ENCODE results near the gene ENPP1.

Gene ENPP1

DNA sequence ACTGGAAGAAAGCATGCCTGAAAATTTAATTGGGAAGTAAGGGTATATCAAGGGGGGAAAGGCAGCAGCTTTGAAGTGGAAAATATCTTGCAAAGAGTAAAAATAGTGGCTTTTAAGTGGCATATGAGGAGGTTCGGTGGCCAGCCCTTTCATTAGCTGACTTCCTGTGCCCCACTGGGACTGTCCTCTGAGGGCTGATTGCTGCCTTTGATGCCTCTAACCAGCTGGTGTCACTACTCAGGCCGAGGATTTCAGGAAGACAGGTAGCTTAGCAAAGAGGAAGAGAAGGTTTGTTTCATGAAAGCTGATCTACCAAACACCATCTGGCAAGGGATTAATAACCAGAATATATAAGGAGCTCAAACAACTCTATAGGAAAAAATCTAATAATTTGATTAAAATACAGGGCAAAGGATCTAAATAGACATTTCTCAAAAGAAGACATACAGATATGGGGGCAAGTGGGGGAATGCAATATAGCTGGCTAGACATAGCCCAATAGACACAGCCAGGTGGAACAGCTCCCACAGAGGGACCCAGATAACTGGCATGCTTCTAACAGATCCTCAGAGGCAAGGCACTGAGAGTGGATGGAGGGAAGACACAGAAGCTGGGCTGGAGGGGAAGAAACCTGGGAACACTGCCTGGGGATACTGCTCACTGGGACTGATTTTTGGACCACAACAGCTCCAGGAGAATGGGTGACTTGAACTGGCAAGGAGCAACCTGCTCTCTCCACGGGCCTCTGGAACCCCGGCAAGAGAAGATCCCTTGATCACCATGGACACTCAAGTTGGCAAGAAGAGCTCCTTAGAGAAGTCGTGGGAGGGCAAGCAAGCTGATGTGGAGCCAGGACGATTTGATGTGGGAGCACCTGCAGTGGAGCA is 110.2 kb downstream of the ENPP1 start:
- DNase-seq = no peak

DNA sequence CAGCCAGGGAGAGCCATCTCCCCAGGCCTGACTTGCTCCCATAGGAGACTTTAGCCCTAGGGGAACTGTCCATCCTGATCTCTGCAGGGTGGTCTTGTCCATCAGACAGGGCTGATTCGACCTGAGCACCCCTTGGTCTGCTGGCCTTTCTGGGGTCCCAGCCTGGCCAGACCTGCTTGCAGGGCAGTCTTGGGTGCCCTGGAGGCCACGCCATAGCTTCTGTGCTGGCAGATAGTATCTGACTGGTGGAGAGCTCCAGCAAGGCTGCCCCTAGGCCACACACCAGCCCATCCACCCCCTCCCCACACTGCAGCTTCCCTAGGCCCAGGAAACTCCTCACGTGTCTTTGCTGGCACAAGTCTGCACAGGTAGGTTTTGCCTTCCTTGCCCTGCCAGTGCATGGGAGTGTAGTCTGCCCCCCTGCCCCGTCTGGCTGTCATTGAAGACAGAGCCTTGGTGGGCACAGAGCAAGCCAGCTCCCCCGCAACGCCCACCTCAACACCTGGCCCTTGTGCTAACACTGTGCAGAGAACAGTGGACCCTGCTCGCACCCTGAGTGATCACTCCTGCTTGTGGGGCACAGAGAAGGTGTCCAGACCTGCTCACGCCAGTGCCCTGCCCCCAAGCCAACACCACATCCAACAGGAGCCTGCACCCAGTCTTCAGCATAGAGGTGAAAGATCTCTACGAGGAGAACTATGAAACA is 111.0 kb downstream of the ENPP1 start:
- DNase-seq = no peak

DNA sequence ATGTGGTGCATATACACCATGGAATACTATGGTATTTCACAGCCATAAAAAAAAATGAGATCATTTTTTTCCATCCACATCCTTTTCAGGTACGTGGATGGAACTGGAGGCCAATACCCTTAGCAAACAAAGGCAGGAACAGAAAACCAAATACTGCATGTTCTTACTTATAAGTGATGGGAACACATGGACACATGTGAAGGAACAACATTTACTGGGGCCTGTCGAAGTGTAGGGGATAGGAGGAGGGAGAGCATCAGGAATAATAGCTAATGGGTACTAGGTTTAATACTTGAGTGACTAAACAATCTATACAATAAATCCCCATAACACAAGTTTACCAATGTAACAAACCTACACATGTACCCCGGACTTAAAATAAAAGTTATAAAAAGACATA is 112.8 kb downstream of the ENPP1 start:
- no peak for DNase-seq

DNA sequence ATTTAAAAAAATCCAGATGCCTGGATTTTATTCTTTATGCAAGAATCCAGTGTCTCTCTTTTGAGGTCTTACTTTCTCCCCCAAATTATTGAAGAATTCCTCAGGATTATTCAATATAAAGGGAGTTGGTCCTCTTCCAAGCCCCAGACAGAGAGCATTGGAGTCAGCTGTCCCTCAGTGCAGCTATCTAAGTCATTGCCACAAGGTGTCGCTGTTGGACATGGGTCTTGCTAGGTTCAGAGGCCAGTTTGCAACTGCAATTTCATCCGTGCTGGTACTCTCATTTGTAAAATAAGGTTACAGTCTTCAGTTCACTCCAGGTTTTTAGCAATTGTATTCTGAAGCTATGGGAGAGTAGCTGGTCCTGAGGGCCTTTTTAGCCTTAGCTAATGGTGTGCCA is 115.5 kb downstream of the ENPP1 start:
- no peak for DNase-seq

DNA sequence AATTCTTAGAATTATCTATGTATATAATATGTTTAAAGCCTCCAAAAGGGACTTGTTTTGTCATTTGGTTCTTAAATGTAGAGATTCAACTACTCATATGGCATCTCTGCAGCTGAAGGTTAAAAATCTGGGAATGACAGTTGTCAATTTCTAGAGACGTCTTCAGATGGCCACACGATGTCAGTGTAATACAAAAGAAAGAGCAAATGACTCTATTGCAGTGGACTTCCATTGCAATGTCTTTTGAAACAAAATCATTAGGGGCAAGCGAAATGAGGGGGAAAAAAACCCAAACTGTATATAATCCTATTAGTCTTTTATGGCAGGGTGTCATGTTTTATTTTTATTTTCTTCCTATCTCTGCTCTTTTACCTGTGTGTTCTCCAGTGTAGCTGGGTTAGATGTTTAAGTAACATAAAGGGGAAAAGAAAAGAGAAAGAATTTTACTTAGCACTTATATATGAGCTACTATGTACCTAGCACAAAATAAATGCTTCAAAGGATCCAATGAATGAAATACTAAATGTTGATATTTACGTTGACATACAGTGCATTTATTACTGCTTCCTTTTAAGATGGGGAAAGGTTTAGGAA is 117.2 kb downstream of the ENPP1 start:
- no peak for DNase-seq

DNA sequence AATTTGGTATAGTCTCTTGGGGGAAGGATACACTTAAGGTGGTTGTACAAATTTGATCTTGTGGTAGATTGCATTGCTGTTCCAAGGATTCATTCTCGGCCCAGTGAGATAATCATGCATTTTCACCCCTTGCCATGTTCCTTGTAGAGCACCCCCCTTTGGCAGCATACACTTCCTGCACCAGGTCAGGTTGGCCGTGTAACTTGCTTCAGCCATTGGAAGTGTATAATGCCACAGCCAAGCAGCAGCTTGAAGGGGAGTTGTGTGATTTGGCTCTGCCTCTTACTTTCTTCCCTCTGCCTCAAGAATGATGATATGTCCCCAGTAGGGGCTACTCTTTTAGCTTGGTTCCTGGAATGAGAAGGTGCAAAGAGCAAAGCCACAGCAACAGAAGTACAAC is 121.4 kb downstream of the ENPP1 start:
- DNase-seq = no peak

DNA sequence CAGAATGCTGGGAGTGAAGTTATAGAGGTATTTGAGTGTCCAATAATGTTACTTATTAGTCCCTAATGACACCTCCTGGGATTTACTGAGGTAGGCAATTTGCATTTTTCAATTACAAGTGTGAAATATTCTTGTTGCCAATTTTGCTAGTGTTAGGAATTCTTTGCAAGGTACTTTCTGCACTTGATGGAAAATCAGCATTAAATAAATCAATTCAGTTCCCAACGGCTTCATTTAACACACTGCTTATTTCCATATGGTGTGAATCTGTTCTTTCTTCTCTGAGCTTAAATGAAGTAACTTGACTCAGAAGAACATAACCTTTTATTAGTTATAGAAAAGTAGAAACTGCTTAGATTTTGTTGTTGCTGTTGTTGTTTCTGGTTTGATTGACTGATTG is 122.2 kb downstream of the ENPP1 start:
- DNase-seq = no peak

DNA sequence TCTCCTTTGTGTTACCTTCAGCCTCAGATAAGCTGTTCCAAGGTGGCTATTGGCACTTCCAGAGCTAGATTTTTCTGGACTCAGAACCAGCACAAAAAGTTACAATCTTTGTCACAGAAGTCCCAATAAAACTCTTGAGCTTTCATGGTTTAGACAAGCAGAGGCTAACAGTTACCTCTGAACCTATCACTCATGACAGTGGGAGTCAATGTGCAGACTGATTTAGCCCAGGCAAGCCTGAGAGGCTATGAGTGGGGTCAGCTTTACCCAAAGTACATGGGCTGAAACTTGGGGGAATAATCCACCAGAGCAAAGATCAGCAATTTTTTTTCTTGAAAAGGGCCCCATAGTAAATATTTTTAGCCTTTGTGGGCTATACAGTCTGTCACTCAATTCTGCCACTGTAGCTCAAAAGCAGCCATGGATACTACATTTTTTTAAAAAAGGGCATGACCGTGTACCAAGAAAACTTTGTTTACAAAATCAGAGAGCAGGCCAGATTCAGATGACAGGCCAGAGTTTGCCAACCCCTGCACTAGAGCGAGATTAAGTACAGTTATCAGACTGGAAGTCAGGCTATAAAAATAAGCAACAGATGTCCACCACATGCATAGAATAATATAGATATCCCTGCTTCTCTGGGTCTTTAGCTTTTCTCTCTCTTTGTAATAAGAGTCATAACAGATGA is 123.4 kb downstream of the ENPP1 start:
- no peak for DNase-seq

DNA sequence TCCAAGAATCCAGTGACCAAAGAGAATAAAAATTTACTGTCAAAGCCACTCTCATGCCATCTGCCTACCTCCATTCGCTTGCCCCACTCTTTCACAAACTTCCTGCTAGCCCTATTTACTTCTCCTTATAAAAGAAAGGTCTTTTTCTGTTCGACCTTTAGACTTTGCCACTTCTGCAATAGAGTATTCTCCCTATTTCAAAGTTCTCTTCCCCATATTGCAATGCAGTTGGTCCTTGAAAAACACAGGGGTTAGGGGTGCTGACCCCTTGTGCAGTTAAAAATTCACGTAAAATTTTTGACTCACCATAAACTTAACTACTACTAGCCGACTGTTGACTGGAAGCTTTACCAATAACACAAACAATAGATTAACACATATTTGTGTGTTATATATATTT is 128.3 kb downstream of the ENPP1 start:
- DNase-seq = no peak

DNA sequence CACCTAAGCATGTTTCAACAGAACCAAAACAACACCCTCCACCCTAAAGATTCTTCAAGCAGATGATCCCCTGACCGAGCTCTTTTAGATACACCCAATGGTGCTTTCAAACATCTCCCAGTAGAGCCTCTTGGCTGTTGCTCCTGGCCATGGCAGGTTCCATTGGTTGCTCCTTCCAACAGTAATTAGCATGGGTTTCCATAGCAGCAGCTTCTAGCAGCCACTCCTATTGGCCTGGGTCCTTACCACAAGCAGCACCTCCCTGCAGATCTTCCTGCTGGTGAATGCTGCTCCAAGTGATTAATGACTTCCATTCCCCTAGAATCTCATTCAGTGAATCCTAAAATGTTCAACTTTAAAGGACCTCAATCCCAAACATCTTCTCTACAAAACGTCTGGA is 129.4 kb downstream of the ENPP1 start:
- DNase-seq = no peak

DNA sequence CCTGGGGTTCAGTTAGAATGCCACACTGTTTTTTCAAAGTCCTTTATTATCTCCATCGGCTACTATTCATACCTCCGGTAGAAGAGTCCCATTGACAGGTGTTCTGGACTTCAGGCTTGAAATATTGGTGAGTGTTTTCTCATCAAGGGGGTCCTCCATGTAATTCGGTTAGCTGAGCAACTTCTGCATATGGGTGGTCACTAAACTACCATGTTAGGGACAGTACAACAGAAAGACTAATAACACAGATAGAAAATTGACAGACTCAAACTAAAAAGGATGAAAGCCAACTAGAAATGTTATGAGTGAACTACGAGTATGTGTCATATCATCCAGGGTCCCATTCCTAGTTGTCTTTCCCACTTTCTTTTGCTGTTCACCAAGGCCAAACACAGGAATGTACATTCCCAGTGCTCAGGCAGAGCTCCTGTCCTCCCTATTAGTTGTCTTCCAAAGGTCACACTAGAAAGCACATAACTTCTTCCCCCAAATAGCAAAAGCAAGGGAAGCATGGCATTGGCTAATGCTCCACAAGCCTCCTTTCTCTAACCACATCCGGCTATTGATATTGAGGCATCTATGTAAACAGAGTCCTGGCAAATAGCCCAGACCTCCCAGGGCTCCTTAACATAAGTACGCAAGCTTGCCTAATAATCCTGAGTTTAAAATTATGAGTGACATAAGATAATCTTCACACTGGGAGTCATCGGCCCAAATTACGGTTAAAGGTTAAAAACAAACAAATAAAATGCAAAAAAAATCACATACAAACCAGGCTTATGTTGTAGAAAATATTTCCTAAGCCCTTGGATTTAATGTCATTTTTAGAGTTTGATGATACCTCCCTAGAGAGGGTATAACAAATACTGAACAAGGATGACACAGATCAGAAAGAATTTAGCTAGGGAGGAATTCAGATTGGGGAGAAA is 130.1 kb downstream of the ENPP1 start:
- DNase-seq = no peak

Measured in activated CD8-positive, alpha-beta memory T cell treated with anti-CD3 and anti-CD28 coated beads for 24 hours (primary cell).